ENCODE data around the gene CCDC122.

The CCDC122 gene

GRCh38 chr13:43877326-43877725, 2.2 kb downstream of the CCDC122 start:
- TF ChIP-seq ZFX (IDR thresholded peaks at IDR 0.05): no peak
- no peak for TF ChIP-seq CTCF (conservative IDR thresholded peaks at IDR 0.05)
- no peak overlapping the region for H3K27ac ChIP-seq

- H3K27ac ChIP-seq: no peak overlapping the region
These were observed 3.2 kb downstream of the CCDC122 start for GRCh38 chr13:43876366-43876765.

GRCh38 chr13:43874504-43875092, 4.9 kb downstream of the CCDC122 start:
- no peak overlapping the region for H3K27ac ChIP-seq
- TF ChIP-seq CTCF (conservative IDR thresholded peaks at IDR 0.05) (peak; percentile 73), ZFX (IDR thresholded peaks at IDR 0.05) (no peak)

More at GRCh38 chr13:43876366-43876765, 3.2 kb downstream of the CCDC122 start:
- TF ChIP-seq ZFX (IDR thresholded peaks at IDR 0.05) (no peak), CTCF (conservative IDR thresholded peaks at IDR 0.05) (no peak)

- TF ChIP-seq ZFX (IDR thresholded peaks at IDR 0.05) (no peak), CTCF (conservative IDR thresholded peaks at IDR 0.05) (no peak)
- no peak overlapping the region for H3K27ac ChIP-seq
These were observed 7.4 kb downstream of the CCDC122 start for GRCh38 chr13:43872181-43872580.

- H3K27ac ChIP-seq: no peak overlapping the region
- TF ChIP-seq ZFX (IDR thresholded peaks at IDR 0.05) (no peak), CTCF (conservative IDR thresholded peaks at IDR 0.05) (no peak)
These were observed 13.6 kb downstream of the CCDC122 start for GRCh38 chr13:43865892-43866291.

- H3K27ac ChIP-seq: no peak overlapping the region
- no peak for TF ChIP-seq ZFX (IDR thresholded peaks at IDR 0.05)
- TF ChIP-seq CTCF (conservative IDR thresholded peaks at IDR 0.05): no peak
These were observed 14.6 kb downstream of the CCDC122 start for GRCh38 chr13:43864921-43865320.

- H3K27ac ChIP-seq: no peak overlapping the region
- no peak for TF ChIP-seq CTCF (conservative IDR thresholded peaks at IDR 0.05)
- no peak for TF ChIP-seq ZFX (IDR thresholded peaks at IDR 0.05)
These were observed 17.7 kb downstream of the CCDC122 start for GRCh38 chr13:43861863-43862262.

Measured in C4-2B (cell line).